Cardiac fibroblast (primary cell): Measurements from ENCODE around the gene PDIK1L.

ENCODE experiments used
- DNase-seq, 2 donors: peaks; one replicate each; pipeline versions ENCODE4 v3.0.0 to v3.0.0-alpha.2; 2010; ENCODE audit warnings: low read depth in 2 of 2
- H3K4me3 ChIP-seq, 2 donors: replicated peaks in 1 of 2; 1 replicate in 1 of 2; 2 replicates in 1 of 2; pipeline ENCODE4 v1.5.1; 2011; ENCODE audit warnings: low read depth in 2 of 2, low read length in 2 of 2, mild to moderate bottlenecking in 2 of 2, moderate library complexity in 1 of 2
- TF ChIP-seq, protein P1 (sequence below): IDR thresholded peaks from one replicate; pipeline ENCODE4 v1.5.1; 2011; ENCODE audit warnings: low read depth, mild to moderate bottlenecking, low read length, inconsistent platforms

The PDIK1L gene

DNA sequence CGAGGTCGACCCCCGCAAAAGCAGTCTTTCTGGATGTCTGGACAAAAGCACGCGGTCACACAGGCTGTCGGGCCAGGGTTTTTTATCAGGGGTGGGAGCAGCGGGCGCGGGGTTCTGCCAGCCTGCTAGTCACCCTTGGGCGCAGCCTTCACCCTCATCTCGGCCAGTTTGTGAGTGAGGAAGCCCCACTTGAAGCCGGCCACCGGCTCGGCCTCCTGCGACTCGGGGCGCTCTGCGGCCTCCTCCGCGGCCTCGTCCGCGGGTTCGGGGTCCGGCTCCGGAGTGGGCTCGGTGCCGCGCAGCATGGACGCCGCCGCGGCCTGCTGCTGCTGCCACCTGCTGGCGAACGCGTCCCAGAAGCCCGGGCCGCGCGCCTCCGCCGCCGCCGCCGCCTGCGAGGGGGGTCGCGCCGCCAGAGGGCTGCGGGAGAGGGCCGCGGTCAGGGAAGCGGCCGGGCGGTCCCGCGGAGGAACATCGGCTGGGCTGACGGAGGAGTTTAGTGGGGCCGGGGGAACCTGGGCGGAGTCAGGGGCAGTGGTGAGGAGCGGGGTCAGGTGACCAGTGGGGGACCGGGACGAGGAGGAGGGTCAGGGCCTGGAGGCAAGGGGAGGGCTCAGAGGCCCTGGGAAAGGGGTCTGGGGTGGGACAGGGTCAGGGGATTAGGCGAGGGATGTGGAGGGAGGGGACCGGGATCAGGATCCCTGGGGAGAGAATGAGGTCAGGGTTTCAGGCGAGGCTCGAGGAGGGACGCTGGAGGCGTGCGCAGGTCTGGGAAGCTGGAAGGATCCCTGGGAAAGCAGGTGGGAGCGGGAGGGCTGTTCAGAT is 52.6 kb downstream of the PDIK1L start:
- H3K4me3 ChIP-seq, result peak overlapping the region; percentile 42 to 44
- DNase-seq, result peak in 1 of 2 donors; percentile 31
- TF ChIP-seq, protein P1, sequence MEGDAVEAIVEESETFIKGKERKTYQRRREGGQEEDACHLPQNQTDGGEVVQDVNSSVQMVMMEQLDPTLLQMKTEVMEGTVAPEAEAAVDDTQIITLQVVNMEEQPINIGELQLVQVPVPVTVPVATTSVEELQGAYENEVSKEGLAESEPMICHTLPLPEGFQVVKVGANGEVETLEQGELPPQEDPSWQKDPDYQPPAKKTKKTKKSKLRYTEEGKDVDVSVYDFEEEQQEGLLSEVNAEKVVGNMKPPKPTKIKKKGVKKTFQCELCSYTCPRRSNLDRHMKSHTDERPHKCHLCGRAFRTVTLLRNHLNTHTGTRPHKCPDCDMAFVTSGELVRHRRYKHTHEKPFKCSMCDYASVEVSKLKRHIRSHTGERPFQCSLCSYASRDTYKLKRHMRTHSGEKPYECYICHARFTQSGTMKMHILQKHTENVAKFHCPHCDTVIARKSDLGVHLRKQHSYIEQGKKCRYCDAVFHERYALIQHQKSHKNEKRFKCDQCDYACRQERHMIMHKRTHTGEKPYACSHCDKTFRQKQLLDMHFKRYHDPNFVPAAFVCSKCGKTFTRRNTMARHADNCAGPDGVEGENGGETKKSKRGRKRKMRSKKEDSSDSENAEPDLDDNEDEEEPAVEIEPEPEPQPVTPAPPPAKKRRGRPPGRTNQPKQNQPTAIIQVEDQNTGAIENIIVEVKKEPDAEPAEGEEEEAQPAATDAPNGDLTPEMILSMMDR, result no peak

DNA sequence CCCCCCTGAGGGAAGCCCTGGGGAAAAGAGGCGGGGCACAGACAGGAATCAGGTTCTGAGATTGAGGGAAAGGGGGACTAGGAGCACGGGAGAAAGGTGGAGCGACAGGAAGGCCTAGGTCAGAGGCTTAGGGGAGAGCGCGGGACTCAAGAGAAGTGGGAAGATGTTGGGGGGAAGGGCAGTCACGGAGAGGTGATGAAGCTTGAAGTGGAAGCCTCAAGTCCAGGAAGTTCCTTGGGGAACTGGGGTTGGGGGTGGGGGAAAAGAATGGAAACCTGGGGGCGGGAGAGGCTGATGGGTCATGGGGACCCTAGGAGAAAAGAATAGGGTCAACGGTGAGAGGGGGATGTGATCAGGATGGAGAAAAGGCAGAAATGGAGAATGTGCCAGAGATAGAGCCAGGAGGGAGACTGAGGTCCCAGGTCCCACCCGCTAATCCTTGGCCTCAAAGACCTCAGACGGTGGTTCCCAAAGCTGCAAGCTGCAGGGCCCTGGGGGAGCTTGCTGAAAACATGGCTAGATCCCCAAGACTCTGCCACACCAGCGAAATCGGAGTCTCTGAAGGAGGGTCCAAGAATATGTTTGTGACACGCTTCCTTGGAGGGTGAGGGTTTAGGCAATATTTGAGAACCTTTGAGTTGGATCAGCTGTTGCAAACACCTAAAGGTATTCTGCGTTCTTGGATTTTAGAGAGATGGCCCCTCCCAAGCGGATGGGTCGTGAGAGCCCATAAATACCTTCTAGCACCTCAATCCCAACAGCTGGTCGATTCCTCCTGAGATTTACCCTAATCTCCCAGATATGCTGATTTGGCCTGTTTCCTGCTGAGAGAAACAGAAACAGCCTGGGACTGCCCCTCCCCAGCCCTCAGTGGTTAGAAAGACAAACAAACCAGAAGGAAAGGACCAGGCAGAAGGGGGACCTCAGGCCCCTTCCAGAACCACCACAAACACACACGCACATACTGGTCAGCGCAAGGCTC is 53.5 kb downstream of the PDIK1L start:
- TF ChIP-seq, protein P1, result no peak
- no peak for DNase-seq
- H3K4me3 ChIP-seq, result no peak overlapping the region

DNA sequence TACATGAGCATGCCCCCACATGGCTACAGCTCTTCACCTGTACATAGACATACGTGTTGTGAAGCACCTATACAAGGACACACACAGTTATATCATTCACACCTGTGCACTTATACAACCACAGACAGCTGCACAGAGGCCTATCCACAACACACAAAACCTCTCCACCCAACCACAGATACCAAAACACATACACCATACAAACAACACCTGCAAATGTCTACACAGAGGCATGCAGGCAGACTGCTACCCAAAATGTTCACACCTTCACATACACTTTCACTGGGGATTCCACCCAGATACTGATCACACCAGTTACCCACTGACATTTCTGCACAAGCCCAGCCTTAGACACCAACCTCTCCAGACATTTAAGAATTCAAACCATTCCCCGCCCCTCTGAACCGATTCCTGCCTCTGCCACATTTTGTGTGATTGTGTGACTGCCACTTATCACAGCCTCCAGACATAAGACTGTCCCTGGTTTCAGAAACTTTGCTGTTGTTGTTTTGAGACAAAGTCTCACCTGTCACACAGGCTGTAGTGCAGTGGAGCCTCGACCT is 55.2 kb downstream of the PDIK1L start:
- TF ChIP-seq, protein P1, result no peak
- DNase-seq, result no peak
- no peak overlapping the region for H3K4me3 ChIP-seq

DNA sequence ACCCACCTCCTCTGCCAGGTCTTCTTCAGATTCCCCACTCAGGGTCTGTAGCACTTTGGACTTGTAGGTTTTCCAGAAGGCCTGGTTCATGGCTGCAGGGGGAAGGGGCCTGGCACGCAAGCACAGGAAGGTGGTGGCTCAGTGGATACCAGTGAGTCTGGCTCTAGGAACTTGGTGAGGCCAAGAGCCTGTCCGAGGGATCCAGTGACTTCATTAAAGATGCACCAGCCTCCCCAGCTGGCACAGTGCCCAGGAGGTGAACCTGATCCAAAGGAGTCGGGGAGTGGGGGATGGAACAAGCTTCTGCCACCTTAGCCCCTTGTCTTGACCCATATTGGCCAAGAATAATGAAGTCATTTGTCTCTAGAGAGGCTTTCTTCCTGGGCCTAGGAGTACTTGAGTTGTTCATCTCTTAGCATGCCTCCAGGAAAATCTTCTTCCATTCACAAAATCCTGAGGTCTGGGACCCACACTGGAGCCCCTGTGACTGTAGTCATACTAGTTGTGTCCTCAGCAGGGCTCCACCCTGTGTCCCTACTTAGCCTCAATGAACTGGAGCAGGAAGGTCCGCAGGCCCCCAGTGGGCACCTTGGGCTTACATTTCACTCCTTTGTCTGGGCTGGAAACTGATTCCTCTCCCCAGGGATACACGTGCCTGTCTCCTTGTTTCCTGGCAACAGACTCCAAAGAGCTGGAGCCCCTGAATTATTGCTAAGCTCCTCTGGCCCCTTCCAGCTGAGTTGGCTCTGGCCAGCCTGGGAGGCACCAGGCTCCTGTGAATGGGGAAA is 57.0 kb downstream of the PDIK1L start, which contains the start of gene C1orf232:
Gene C1orf232 (minus strand): TSS at position 554 of the 788 bp plus-strand sequence. CDS start 464 bp downstream, at position 90.
- DNase-seq, result no peak
- TF ChIP-seq, protein P1, result no peak

DNA sequence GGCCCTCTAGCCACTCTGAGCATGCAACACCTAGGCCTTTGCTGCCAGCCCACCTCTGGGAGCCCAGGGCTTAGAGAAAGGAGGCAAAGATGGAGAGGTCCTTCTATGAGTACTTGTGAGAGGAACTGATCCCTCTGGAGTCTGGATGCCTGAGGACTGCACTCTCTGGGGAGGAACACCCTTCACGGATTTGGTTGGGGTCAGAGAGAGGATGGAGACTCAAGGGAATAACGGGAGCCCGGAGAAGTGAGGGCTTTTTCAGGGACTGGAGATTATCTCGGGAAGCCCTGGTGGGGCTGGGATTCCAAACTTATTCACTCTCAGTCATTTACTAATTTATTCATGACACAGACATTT is 57.6 kb downstream of the PDIK1L start:
- no peak for DNase-seq
- TF ChIP-seq, protein P1, result no peak
- H3K4me3 ChIP-seq, result peak overlapping the region in 1 of 2 donors; percentile 78

More for the DNA sequence above, 57.0 kb downstream of the PDIK1L start, which contains the start of gene C1orf232:
- peak within 1 kb of the TSS; percentile 78 to 93 for H3K4me3 ChIP-seq
